Prostate gland (tissue), 2 donors: ENCODE data around the gene MSANTD1. TPM values are rescaled to one million over a fixed set of nuclear protein-coding genes. Genes with fewer than 3 reads are reported as not detected.

Experiments used
- DNase-seq: peaks from one replicate; pipeline ENCODE4 v3.0.0-alpha.2; 2019; ENCODE audit warnings: low spot score
- H3K27ac ChIP-seq, 2 donors: fragments of 200-600 bp; sonication (generic); 2 replicates each; pipeline ENCODE4 v1.5.1; 2017 to 2019
- H3K27me3 ChIP-seq: fragments of 200-600 bp; sonication (generic); replicated peaks from 2 replicates; pipeline ENCODE4 v1.5.1; 2019; ENCODE audit not compliant: insufficient read depth
- H3K36me3 ChIP-seq, 2 donors: fragments of 200-600 bp; sonication (generic); 1 replicate in 1 of 2; 2 replicates in 1 of 2; pipeline versions ENCODE4 v1.5.1 to v1.8.1; 2017 to 2019
- H3K4me1 ChIP-seq: fragments of 200-600 bp; sonication (generic); replicated peaks from 2 replicates; pipeline ENCODE4 v1.5.1; 2019
- H3K4me3 ChIP-seq, 2 donors: fragments of 200-600 bp; sonication (generic); 2 replicates each; pipeline ENCODE4 v1.5.1; 2017 to 2019
- H3K9me3 ChIP-seq: fragments of 200-600 bp; sonication (generic); 2 replicates; pipeline ENCODE4 v1.5.1; 2017
- CTCF ChIP-seq, 4 experiments: fragments of 200-600 bp in 2 of 4; fragments of 450-650 bp in 2 of 4; sonication (generic) in 2 of 4; IDR thresholded peaks; 1 replicate in 3 of 4; 2 replicates in 1 of 4; pipeline ENCODE4 v1.5.1; 2016 to 2019; ENCODE audit warnings: antibody characterized with exemption in 4 of 4, mild to moderate bottlenecking in 2 of 4, moderate library complexity in 2 of 4
- POLR2A ChIP-seq: fragments of 450-650 bp; IDR thresholded peaks from one replicate; pipeline ENCODE4 v1.6.1; 2016; ENCODE audit warnings: antibody characterized with exemption, mild to moderate bottlenecking
- POLR2AphosphoS5 ChIP-seq: sonication (generic); formaldehyde crosslinking; IDR thresholded peaks from one replicate; pipeline ENCODE4 v1.6.1; 2017; ENCODE audit warnings: antibody characterized with exemption
- WGBS: methylation state at CpG from one replicate; pipeline ENCODE4 v1.1.5; 2018; 5-methylcytosine and 5-hydroxymethylcytosine counted together
- intact Hi-C: fragments of 100-400 bp; cut with DNase I; formaldehyde crosslinking; loops from one replicate; pipeline ENCODE4 v1.14.2; 2022
- total RNA-seq, 2 donors: library from RNA; depleted of rRNA; stranded (reverse); fragments of >200 nt; gene quantifications; one replicate each; pipeline ENCODE4 v1.1.0, GENCODE V29; 2016

The MSANTD1 gene
- total RNA-seq, 2 donors from 2014 or later = 1.2 to 4.4 TPM

GRCh38 chr4:3257103-3257555 lies 8.2 kb downstream of the MSANTD1 start:
- Histone ChIP-seq H3K27me3 (no peaks in the 10 kb centered on the region), H3K27ac (no peak overlapping the region), H3K9me3 (no peaks in the 10 kb centered on the region), H3K36me3 (no peaks in the 10 kb centered on the region), H3K4me1 (no peaks in the 10 kb centered on the region), H3K4me3 (no peak overlapping the region)
- intact Hi-C loops = no loop called here
- 73% methylated on average over 9 of the region's 9 CpGs for WGBS
- TF ChIP-seq CTCF (IDR thresholded peaks at IDR 0.05) (no peak), POLR2A (no peak), POLR2AphosphoS5 (no peak)
- DNase-seq = no peak

- Histone ChIP-seq H3K9me3 (no peaks in the 10 kb centered on the region), H3K27ac (no peak overlapping the region), H3K4me1 (no peaks in the 10 kb centered on the region), H3K36me3 (no peaks in the 10 kb centered on the region), H3K4me3 (no peak overlapping the region), H3K27me3 (no peaks in the 10 kb centered on the region)
- TF ChIP-seq POLR2AphosphoS5 = no peak
- TF ChIP-seq POLR2A = no peak
- no peak for TF ChIP-seq CTCF (IDR thresholded peaks at IDR 0.05)
- DNase-seq = no peak
- WGBS = 88% methylated on average over 29 of the region's 29 CpGs
- intact Hi-C loops = no loop called here
Observed at GRCh38 chr4:3257556-3258482, 8.9 kb downstream of the MSANTD1 start.

GRCh38 chr4:3261411-3262207 lies 12.7 kb downstream of the MSANTD1 start:
- no peak overlapping the region for H3K4me3 ChIP-seq
- intact Hi-C loops = no loop called here
- no peaks in the 10 kb centered on the region for H3K27me3 ChIP-seq
- no peaks in the 10 kb centered on the region for H3K9me3 ChIP-seq
- TF ChIP-seq POLR2A = no peak
- TF ChIP-seq CTCF (IDR thresholded peaks at IDR 0.05) = no peak
- no peak for TF ChIP-seq POLR2AphosphoS5
- no peaks in the 10 kb centered on the region for H3K36me3 ChIP-seq
- no peak for DNase-seq
- WGBS = 89% methylated on average over 33 of the region's 35 CpGs
- H3K27ac ChIP-seq = no peak overlapping the region
- no peaks in the 10 kb centered on the region for H3K4me1 ChIP-seq

GRCh38 chr4:3262208-3263052 lies 13.5 kb downstream of the MSANTD1 start:
- H3K36me3 ChIP-seq = no peaks in the 10 kb centered on the region
- no peaks in the 10 kb centered on the region for H3K4me1 ChIP-seq
- 90% methylated on average over 23 of the region's 23 CpGs for WGBS
- no peaks in the 10 kb centered on the region for H3K9me3 ChIP-seq
- H3K27me3 ChIP-seq = no peaks in the 10 kb centered on the region
- DNase-seq = no peak
- H3K4me3 ChIP-seq = no peak overlapping the region
- no peak overlapping the region for H3K27ac ChIP-seq
- intact Hi-C loops = no loop called here
- no peak for TF ChIP-seq CTCF (IDR thresholded peaks at IDR 0.05)
- no peak for TF ChIP-seq POLR2A
- TF ChIP-seq POLR2AphosphoS5 = no peak
